ENCODE data around the gene DNHD1.

- no peak for TF ChIP-seq CTCF (IDR thresholded peaks at IDR 0.05; ENCODE audit: control extremely low read depth in 1 of 3, insufficient read depth in 1 of 3, low read depth in 1 of 3, low read length in 3 of 3)
- TF ChIP-seq SP4 (IDR thresholded peaks at IDR 0.05; ENCODE audit: low read length), result no peak
- no peak for TF ChIP-seq CTBP2 (IDR thresholded peaks at IDR 0.05; ENCODE audit: borderline replicate concordance, insufficient read depth, insufficient read length, low read length)
- TF ChIP-seq USF2 (IDR thresholded peaks at IDR 0.05; ENCODE audit: low read length), result no peak
- no peak for TF ChIP-seq CHD2 (IDR thresholded peaks at IDR 0.05; ENCODE audit: low read length)
- no peak for TF ChIP-seq RAD21 (IDR thresholded peaks at IDR 0.05 in 1 of 2, conservative IDR thresholded peaks at IDR 0.05 in 1 of 2; ENCODE audit: low read depth in 2 of 2, low read length in 2 of 2)
- TF ChIP-seq JUN (IDR thresholded peaks at IDR 0.05; ENCODE audit: low read depth, low read length), result no peak
- no peak for TF ChIP-seq CREB1 (IDR thresholded peaks at IDR 0.05)
- TF ChIP-seq CBX8 (IDR thresholded peaks at IDR 0.05; ENCODE audit: borderline replicate concordance, low read depth, low read length), result no peak
- TF ChIP-seq POLR2A (IDR thresholded peaks at IDR 0.05; ENCODE audit: control extremely low read depth in 1 of 2, low read depth in 2 of 2, low read length in 2 of 2), result no peak
- TF ChIP-seq ATF3 (IDR thresholded peaks at IDR 0.05; ENCODE audit: insufficient read depth, low read depth, low read length), result no peak
- no peak for TF ChIP-seq EZH2 (IDR thresholded peaks at IDR 0.05; ENCODE audit: low read depth, low read length, severe bottlenecking)
- no peak for TF ChIP-seq CHD7 (IDR thresholded peaks at IDR 0.05; ENCODE audit: insufficient replicate concordance, low read length)
- TF ChIP-seq MAX (IDR thresholded peaks at IDR 0.05), result no peak
These were observed 23.2 kb downstream of the DNHD1 start for GRCh38 chr11:6520265-6520664.

Measured in H1 (cell line).